DOHH2 (cell line): ENCODE data around the gene CNGA4.

ENCODE experiments used
- EZH2phosphoT487 ChIP-seq: fragments of 200-600 bp; sonication (generic); IDR thresholded peaks from 2 replicates; pipeline ENCODE4 v1.6.1; 2017; ENCODE audit warnings: borderline replicate concordance, mild to moderate bottlenecking, antibody characterized with exemption, low read length, moderate library complexity, mixed read lengths
- TF ChIP-seq, protein P1 (sequence below): fragments of 200-600 bp; sonication (generic); IDR thresholded peaks from one replicate; pipeline ENCODE4 v1.5.1; 2014; ENCODE audit warnings: antibody characterized with exemption, mild to moderate bottlenecking, low read depth, low read length; ENCODE audit not compliant: poor library complexity, severe bottlenecking

DNA sequence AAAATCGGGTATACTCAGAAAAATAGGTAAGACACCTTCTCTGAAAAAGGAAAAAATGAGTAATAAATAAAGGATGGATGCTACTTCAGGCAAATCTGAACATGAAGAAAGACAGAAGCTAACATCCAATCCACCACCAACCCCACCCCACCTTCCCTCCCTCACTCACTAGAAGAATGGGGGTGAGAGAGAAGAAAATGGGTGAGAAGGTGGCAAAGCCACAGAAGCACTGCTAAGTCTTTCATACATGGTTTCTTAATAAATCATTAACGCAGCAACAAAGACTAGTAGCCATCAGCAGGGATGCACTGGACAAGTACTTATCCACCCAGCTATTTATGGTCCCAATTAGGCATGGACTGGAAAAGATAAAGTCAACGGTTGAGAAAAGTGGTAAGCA is 10.4 kb upstream of the CNGA4 start:
- TF ChIP-seq, protein P1, sequence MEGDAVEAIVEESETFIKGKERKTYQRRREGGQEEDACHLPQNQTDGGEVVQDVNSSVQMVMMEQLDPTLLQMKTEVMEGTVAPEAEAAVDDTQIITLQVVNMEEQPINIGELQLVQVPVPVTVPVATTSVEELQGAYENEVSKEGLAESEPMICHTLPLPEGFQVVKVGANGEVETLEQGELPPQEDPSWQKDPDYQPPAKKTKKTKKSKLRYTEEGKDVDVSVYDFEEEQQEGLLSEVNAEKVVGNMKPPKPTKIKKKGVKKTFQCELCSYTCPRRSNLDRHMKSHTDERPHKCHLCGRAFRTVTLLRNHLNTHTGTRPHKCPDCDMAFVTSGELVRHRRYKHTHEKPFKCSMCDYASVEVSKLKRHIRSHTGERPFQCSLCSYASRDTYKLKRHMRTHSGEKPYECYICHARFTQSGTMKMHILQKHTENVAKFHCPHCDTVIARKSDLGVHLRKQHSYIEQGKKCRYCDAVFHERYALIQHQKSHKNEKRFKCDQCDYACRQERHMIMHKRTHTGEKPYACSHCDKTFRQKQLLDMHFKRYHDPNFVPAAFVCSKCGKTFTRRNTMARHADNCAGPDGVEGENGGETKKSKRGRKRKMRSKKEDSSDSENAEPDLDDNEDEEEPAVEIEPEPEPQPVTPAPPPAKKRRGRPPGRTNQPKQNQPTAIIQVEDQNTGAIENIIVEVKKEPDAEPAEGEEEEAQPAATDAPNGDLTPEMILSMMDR = no peak
- TF ChIP-seq EZH2phosphoT487 = no peak
